Measurements from ENCODE around the gene ZNRF1.

Gene ZNRF1

GRCh38 chr16:75148311-75149195 is 149.7 kb downstream of the ZNRF1 start, which contains the start of gene ZFP1:
Gene ZFP1, plus strand, starts transcription at chr16:75148524. Its CDS starts 4,428 bp downstream, at chr16:75152952.
- peak; percentile 95 for DNase-seq (ENCODE audit: low read depth)
- TF ChIP-seq MYC (IDR thresholded peaks at IDR 0.05; ENCODE audit: low read depth, low read length) = no peak; the same call in 1 of the 2 replicates
- no peak for TF ChIP-seq CTCF (IDR thresholded peaks at IDR 0.05; ENCODE audit: low read depth, low read length)
- TF ChIP-seq POLR2A (IDR thresholded peaks at IDR 0.05; ENCODE audit: extremely low read depth, insufficient read length) = peak; percentile 64
- TF ChIP-seq, protein P1, sequence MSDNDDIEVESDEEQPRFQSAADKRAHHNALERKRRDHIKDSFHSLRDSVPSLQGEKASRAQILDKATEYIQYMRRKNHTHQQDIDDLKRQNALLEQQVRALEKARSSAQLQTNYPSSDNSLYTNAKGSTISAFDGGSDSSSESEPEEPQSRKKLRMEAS (IDR thresholded peaks at IDR 0.05; ENCODE audit: low read depth, low read length) = peak; percentile 73
- peak within 1 kb of the TSS; percentile 85 for H3K4me3 ChIP-seq (ENCODE audit: low read depth, low read length)

DNA sequence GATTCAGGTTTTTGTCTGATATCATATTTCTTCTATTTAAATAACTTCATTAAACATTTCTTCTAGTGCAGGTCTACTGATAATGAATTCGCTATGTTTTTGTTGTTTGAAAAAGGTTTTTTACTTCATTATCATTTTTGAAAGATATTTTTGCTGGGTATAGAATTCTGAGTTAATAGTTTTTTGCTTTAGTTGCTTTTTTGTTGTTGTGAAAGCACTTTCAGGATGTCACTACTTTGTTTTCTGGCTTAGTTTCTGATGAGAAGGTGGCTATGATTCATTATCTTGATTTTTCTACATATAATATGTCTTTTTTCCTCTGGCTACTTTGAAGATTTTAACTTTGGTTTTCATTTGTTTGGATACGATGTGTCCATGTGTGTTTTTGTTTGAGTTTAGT is 153.0 kb downstream of the ZNRF1 start:
- H3K4me3 ChIP-seq (ENCODE audit: low read depth, low read length) = no peak overlapping the region
- TF ChIP-seq CTCF (IDR thresholded peaks at IDR 0.05; ENCODE audit: low read depth, low read length) (no peak), MYC (IDR thresholded peaks at IDR 0.05; ENCODE audit: low read depth, low read length) (no peak), POLR2A (IDR thresholded peaks at IDR 0.05; ENCODE audit: extremely low read depth, insufficient read length) (no peak)
- TF ChIP-seq, protein P1 (IDR thresholded peaks at IDR 0.05; ENCODE audit: low read depth, low read length) = no peak
- no peak for DNase-seq (ENCODE audit: low read depth)

- H3K4me3 ChIP-seq (ENCODE audit: low read depth, low read length) = no peak overlapping the region
- DNase-seq (ENCODE audit: low read depth) = no peak
- TF ChIP-seq CTCF (IDR thresholded peaks at IDR 0.05; ENCODE audit: low read depth, low read length) (no peak), POLR2A (IDR thresholded peaks at IDR 0.05; ENCODE audit: extremely low read depth, insufficient read length) (no peak), MYC (IDR thresholded peaks at IDR 0.05; ENCODE audit: low read depth, low read length) (no peak)
- TF ChIP-seq, protein P1 (IDR thresholded peaks at IDR 0.05; ENCODE audit: low read depth, low read length) = no peak
Measured at GRCh38 chr16:75152635-75153034, 153.8 kb downstream of the ZNRF1 start.

DNA sequence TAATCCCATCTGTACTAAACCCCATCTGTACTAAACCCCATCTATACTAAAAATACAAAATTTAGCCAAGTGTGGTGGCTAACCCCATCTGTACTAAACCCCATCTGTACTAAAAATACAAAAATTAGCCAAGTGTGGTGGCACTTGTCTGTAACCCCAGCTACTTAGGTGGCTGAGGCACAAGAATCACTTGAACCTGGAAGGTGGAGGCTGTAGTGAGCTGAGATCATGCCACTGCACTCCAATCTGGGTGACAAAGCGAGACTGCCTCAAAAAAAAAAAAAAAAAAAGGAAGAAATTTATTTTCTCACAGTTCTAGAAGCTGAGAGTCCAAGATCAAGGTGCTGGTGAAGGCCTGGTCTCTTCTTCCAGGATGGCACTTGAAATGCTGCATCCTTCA is 161.6 kb downstream of the ZNRF1 start:
- DNase-seq (ENCODE audit: low read depth) = no peak
- H3K4me3 ChIP-seq (ENCODE audit: low read depth, low read length) = no peak overlapping the region
- TF ChIP-seq CTCF (IDR thresholded peaks at IDR 0.05; ENCODE audit: low read depth, low read length) = no peak
- TF ChIP-seq, protein P1 (IDR thresholded peaks at IDR 0.05; ENCODE audit: low read depth, low read length) = no peak
- TF ChIP-seq MYC (IDR thresholded peaks at IDR 0.05; ENCODE audit: low read depth, low read length) = no peak
- TF ChIP-seq POLR2A (IDR thresholded peaks at IDR 0.05; ENCODE audit: extremely low read depth, insufficient read length) = no peak
